Measurements from ENCODE around the gene PSMA7.

- TF ChIP-seq CTCF (conservative IDR thresholded peaks at IDR 0.05; ENCODE audit: low read length) (no peak), EZH2phosphoT487 (IDR thresholded peaks at IDR 0.05; ENCODE audit: borderline replicate concordance) (no peak)
These were observed 55.6 kb downstream of the PSMA7 start for GRCh38 chr20:62087632-62088031.

All from Loucy (cell line).